HUES6 (cell line): ENCODE results near the gene GFAP.

Experiments
- H3K27ac ChIP-seq: 2 replicates; pipeline ENCODE4 v1.7.0; 2013; ENCODE audit warnings: low read depth, mild to moderate bottlenecking, low read length, inconsistent platforms
- H3K27me3 ChIP-seq: 2 replicates; pipeline ENCODE4 v1.6.1; 2013; ENCODE audit warnings: low read length; ENCODE audit not compliant: control insufficient read depth, insufficient read depth
- H3K36me3 ChIP-seq: 2 replicates; pipeline ENCODE4 v1.6.1; 2013; ENCODE audit warnings: low read length; ENCODE audit not compliant: control insufficient read depth, insufficient read depth
- H3K4me1 ChIP-seq: 2 replicates; pipeline ENCODE4 v1.6.1; 2013; ENCODE audit warnings: low read length; ENCODE audit not compliant: control insufficient read depth, insufficient read depth
- H3K4me3 ChIP-seq: 2 replicates; pipeline ENCODE4 v1.5.1; 2013; ENCODE audit warnings: low read depth, low read length
- H3K9ac ChIP-seq: one replicate; pipeline ENCODE4 v1.6.1; 2013; ENCODE audit warnings: mild to moderate bottlenecking, low read length
- H3K9me3 ChIP-seq: 2 replicates; pipeline ENCODE4 v1.6.1; 2013; ENCODE audit warnings: low read depth, low read length; ENCODE audit not compliant: control insufficient read depth, insufficient read depth

GFAP gene

DNA sequence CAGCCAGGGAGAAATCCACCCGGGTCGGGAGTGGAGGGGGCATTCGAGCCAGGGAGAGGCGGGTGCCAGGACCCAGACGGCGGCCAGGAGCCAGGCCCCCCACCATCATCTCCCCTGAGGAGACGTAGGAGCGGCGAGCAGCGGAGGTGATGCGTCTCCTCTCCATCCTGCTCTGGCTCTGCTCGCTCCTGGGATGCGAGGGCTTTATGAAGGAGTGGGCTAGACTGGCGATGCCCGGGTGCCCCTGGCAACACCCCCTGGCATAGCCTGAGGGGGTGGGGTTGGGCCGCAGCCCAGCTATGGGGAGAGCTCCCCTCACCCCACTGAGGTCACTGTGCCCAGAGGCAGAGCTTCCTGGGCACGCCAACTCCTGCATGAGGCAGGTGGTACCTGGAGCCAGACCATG is at the start of gene GFAP:
TSS of gene GFAP (minus strand) at position 180 of the 406 bp plus-strand sequence. CDS start at position 166, 14 bp downstream.
- Histone ChIP-seq H3K4me1 (peaks cover 9% of the 10 kb centered on the region), H3K27me3 (peaks cover 36% of the 10 kb centered on the region), H3K36me3 (no peaks in the 10 kb centered on the region), H3K27ac (no peak within 1 kb of the TSS), H3K9ac (no peak within 1 kb of the TSS), H3K9me3 (no peaks in the 10 kb centered on the region), H3K4me3 (no peak within 1 kb of the TSS)

GRCh38 chr17:44961921-44962350 is 46.6 kb upstream of the GFAP start:
- no peak overlapping the region for H3K4me3 ChIP-seq
- no peak overlapping the region for H3K9ac ChIP-seq
- H3K36me3 ChIP-seq: no peaks in the 10 kb centered on the region
- H3K27me3 ChIP-seq: peaks cover 44% of the 10 kb centered on the region
- H3K27ac ChIP-seq: no peak overlapping the region
- H3K9me3 ChIP-seq: no peaks in the 10 kb centered on the region
- peaks cover 15% of the 10 kb centered on the region for H3K4me1 ChIP-seq

DNA sequence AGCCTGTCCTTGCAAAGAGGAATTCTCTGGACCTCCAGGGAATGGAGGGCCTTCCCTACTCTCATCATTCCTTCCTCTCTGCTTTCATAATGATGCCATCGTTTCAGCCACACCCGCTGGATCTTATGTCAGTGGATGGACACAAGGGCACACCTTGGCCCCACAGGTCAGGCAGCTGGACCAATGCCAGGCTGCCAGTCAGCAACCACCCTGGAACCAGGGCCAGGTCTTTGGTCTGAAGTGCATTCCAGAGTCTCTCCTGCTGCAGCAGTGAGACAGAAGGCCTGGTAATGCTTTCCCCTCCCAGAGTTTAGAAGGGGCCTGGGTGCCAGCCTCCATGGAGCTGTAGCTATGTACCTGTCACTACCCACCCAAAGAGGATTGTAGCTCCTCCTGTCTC is 45.4 kb upstream of the GFAP start:
- H3K9me3 ChIP-seq: no peaks in the 10 kb centered on the region
- H3K4me3 ChIP-seq: no peak overlapping the region
- H3K36me3 ChIP-seq: no peaks in the 10 kb centered on the region
- no peak overlapping the region for H3K27ac ChIP-seq
- H3K9ac ChIP-seq: no peak overlapping the region
- peaks cover 31% of the 10 kb centered on the region for H3K27me3 ChIP-seq
- peaks cover 9% of the 10 kb centered on the region for H3K4me1 ChIP-seq

DNA sequence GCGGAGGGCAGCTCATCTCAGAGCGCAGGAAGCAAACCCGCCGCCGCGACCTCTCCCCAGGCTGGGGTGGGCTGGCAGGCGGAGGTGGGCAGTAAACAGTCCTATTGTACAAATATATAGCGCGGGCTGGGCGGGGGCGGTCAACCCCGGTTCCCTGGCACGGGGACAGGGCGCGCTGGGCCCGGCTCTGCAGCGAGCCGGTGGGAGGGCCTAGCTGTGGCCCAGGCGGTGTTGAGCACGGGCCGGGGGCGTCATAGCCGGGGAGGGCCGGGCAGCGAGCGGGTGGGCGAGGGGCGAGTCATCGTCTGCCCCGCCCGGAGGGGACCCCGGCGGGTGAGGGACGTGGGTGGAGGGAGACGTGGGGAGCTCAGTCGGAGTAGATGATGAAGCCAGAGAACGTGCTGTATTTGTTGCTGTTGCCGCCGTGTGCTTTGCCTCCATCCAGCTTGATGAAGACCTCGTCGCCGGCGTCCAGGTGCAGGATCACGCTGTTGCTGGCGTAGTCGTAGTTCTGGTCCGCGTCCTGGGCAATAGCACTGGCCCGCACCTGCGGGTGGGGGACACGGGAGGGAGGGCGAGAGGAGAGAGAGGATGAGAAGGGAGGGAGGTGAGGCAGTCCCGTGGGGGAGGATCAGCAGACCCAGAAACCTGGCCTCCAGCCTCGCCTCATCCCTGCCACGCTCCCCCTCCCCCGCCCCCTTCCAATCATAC is 44.7 kb upstream of the GFAP start:
- peaks cover 25% of the 10 kb centered on the region for H3K27me3 ChIP-seq
- peak overlapping the region; percentile 23; the same call in 1 of the 2 replicates for H3K4me3 ChIP-seq
- no peak overlapping the region for H3K9ac ChIP-seq

DNA sequence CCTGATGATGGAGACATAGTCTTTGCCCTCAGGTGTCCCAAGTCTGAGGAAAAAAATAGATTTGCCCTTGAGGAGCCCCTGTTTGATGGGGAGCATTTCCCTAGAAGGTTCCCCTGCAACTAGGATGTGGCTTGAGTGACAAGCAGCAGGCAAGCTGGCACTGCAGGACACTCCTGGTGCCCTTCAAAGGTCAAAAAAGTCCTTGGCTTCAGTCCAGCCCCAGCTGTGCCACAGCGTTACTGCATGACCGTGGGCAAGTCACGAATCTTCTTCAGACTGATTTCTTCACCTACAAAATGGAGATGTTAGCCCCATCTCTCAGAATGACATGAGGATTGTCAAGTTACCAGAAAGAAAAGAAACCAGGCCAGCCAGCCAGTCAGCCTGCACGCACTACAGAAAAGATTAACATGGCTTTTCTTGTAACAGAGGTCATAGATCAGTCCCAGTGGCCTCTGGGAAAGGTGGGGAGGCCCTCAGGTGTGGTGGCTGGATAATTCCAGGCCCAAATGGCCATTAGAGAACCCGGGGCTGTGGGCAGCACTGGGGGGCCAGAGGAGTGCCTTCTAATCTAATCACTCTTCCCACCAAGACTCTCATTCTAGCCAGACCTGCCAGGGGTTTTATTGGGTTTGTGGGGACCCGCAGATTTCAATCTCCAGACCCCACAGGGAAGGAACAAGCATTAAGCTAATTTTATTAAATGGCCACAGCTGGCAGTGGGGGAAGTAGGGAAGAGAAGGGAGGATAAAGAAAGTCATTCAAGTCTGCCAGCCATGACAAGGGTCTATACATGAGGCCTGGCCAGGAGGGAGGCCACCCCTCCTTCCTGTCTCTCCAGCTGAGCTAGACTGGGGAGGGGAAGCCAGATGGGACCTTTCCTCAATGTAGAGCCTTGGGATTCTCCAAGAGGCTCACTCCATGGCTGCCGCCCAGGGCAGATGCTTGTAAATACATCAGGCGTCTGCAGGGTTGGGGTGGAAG is 42.0 kb upstream of the GFAP start:
- Histone ChIP-seq H3K4me1 (peaks cover 8% of the 10 kb centered on the region), H3K27ac (no peak overlapping the region), H3K27me3 (peaks cover 14% of the 10 kb centered on the region; the same call in 1 of the 2 replicates), H3K9me3 (no peaks in the 10 kb centered on the region), H3K36me3 (no peaks in the 10 kb centered on the region), H3K9ac (no peak overlapping the region), H3K4me3 (no peak overlapping the region)

More for the DNA sequence above, 44.7 kb upstream of the GFAP start:
- Histone ChIP-seq H3K27ac (no peak overlapping the region), H3K9me3 (no peaks in the 10 kb centered on the region), H3K36me3 (no peaks in the 10 kb centered on the region), H3K4me1 (peaks cover 9% of the 10 kb centered on the region)

DNA sequence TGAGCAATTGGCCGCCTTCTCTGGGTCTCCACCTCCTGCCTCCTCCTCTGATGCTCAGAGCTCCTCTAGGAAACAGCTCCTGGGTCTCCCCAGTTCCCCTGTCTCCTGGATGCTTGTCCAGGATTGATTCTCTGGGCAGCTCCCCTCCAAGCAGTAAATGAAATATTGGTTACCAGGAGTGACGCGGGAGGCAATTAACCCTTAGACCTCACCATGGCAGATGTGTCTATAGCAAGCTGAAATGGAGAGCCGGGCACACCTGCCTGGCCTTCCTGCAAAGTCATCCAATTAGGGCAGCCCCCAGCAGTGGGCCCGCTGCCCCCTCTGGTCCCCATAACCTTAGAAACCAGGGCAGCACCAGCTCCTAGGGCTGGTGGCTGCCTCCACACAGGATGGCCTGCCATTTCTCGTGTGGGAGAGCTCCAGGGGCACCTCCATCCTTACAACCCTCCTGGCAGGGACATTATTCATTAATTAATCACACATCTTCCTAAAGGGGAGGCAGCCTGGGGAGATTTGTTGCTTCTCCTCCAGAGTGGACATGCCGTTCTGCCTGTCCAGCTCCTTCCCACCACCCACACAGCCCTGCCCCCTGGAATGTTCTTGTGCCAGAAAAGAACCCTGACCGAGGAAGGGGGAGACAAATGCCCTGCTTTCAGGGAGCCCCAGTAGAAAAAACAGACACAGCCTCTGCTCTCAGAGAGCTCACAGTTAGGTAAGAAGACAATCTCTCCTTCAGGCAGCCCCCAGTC is 40.5 kb upstream of the GFAP start:
- Histone ChIP-seq H3K36me3 (no peaks in the 10 kb centered on the region), H3K27ac (no peak overlapping the region), H3K4me3 (no peak overlapping the region), H3K27me3 (peaks cover 12% of the 10 kb centered on the region; the same call in 1 of the 2 replicates), H3K4me1 (peaks cover 4% of the 10 kb centered on the region), H3K9me3 (no peaks in the 10 kb centered on the region), H3K9ac (no peak overlapping the region)

GRCh38 chr17:44952946-44953475 is 37.7 kb upstream of the GFAP start:
- no peaks in the 10 kb centered on the region; the same call in 1 of the 2 replicates for H3K27me3 ChIP-seq
- H3K36me3 ChIP-seq: no peaks in the 10 kb centered on the region
- no peak overlapping the region for H3K9ac ChIP-seq
- H3K9me3 ChIP-seq: no peaks in the 10 kb centered on the region
- H3K27ac ChIP-seq: no peak overlapping the region
- peaks cover 3% of the 10 kb centered on the region; the same call in 1 of the 2 replicates for H3K4me1 ChIP-seq
- H3K4me3 ChIP-seq: no peak overlapping the region

GRCh38 chr17:44948315-44948795 is 33.1 kb upstream of the GFAP start:
- Histone ChIP-seq H3K4me1 (peaks cover 5% of the 10 kb centered on the region), H3K4me3 (peak overlapping the region; percentile 92), H3K9ac (peak overlapping the region; percentile 83), H3K27ac (no peak overlapping the region), H3K9me3 (no peaks in the 10 kb centered on the region), H3K36me3 (peaks cover 9% of the 10 kb centered on the region; the same call in 1 of the 2 replicates), H3K27me3 (no peaks in the 10 kb centered on the region)

DNA sequence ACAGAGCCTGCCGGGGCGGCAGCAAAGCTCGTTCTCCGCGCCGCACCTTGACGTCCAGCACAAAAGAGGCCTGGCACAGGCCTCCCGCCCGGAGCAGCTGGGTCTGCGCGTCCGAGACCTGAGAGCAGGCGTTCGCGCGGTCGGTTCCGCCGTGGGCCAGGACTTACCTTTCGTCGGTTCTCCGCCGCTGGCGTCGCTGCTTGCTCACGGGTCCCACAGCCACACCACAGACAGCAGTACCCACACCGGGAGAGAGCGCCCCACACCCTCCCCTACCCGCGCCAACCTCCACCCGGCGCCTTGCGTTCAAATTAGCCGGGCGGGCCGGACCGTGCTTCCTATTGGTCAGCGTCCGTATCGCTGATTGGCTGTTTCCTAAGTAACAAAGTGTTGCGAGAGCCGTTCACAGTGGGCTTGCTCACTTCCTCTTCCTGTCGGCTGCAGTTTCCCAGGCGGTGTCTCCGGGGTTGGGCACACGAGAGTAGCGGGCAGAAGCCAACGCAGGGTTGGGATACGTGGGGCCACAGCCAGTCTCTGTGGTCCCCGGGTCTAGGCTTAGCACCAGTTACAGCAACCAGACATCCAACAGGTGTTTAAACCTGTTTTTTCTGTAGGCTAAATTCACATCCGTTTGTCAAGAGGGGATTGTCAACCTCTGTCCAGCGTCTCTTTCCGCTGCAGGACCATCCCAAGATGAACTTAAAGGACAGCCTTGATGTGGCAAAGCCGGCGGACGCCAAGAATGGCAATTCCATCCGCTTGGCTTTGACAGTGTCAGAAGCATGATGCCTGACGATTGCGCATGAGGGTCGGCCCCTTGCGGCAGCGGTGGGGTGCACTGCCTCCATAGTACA is 32.4 kb upstream of the GFAP start, which contains the start of gene KIF18B:
TSS of gene KIF18B (minus strand) at position 313 of the 854 bp plus-strand sequence. CDS start 11,429 bp downstream, outside the sequence.
- Histone ChIP-seq H3K27ac (peak within 1 kb of the TSS; percentile 62), H3K4me1 (peaks cover 5% of the 10 kb centered on the region), H3K9me3 (no peaks in the 10 kb centered on the region), H3K9ac (peak within 1 kb of the TSS; percentile 83), H3K27me3 (no peaks in the 10 kb centered on the region), H3K4me3 (peak within 1 kb of the TSS; percentile 92), H3K36me3 (peaks cover 12% of the 10 kb centered on the region; the same call in 1 of the 2 replicates)
